Tongue (tissue), 1 donor: ENCODE results near the gene FPR3. TPM values are rescaled to one million over a fixed set of nuclear protein-coding genes. Genes with fewer than 3 reads are reported as not detected.

Experiments
- total RNA-seq: library from RNA; depleted of rRNA; stranded (reverse); fragments of >200 nt; gene quantifications from one replicate; pipeline ENCODE4 v1.2.3, GENCODE V29; 2014

Gene FPR3
- total RNA-seq, 1 donor from 2014 or later: 1.4 TPM

Other genes starting within 250 kb of the FPR3 start
- gene ZNF175, start 223.9 kb upstream of the FPR3 start, total RNA-seq: 10.9 TPM
- gene SIGLEC5, start 164.8 kb upstream of the FPR3 start, total RNA-seq: not detected
- 0.21 TPM for gene SIGLEC14, start 148.3 kb upstream of the FPR3 start, total RNA-seq
- gene SPACA6, start 101.8 kb upstream of the FPR3 start, total RNA-seq: 6.9 TPM
- gene HAS1, start 71.2 kb upstream of the FPR3 start, total RNA-seq: 0.72 TPM
- gene FPR1, start 43.3 kb upstream of the FPR3 start, total RNA-seq: 1.8 TPM
- gene FPR2, start 34.0 kb upstream of the FPR3 start, total RNA-seq: 0.51 TPM
- gene ZNF577, start 92.8 kb downstream of the FPR3 start, total RNA-seq: 20.0 TPM
- gene ZNF649, start 109.9 kb downstream of the FPR3 start, total RNA-seq: 15.4 TPM
- gene ZNF613, start 132.3 kb downstream of the FPR3 start, total RNA-seq: 8.5 TPM
- 8.7 TPM for gene ZNF350, start 191.7 kb downstream of the FPR3 start, total RNA-seq
- gene ZNF615, start 213.1 kb downstream of the FPR3 start, total RNA-seq: 19.5 TPM
- 11.1 TPM for gene ZNF614, start 233.2 kb downstream of the FPR3 start, total RNA-seq